ENCODE measurements around the gene TNFSF8.

DNA sequence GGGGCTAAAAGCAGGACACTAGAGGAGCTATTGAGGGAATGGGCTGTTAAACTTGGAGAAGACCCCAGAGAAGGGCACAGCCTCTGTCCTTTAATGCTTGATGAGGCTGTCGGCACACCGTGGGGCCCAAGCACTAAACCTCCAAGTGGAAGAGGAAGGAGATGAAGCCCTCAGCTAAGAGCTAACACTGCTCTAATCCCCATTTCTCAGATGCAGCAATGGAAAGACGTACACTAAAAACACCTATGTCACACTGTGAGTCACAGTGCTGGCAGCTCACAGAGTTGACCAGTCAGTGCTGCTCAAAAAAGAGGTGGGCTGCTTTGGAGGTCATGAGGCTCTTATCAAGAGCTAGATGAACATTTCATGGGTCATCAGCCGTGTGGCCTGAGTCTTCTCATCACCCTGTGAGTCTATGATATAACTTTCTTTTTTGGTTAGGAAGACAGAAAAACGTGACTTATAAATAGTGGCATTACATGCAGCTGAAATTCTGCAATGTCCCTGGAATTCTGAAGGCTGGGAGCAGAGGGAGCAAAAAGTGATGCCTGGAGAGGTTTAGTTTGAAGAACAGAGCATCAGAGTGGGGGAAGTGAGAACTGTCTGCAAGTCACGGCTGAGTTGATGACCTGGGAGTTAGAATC is 21.5 kb downstream of the TNFSF8 start:
- TF ChIP-seq ZNF510 (tag by site-specific recombination; IDR thresholded peaks at IDR 0.05; ENCODE audit: insufficient replicate concordance) (no peak), ZNF366 (tag by site-specific recombination; conservative IDR thresholded peaks at IDR 0.05) (no peak), PRDM10 (tag by site-specific recombination; IDR thresholded peaks at IDR 0.05) (no peak), REST (tag by site-specific recombination; IDR thresholded peaks at IDR 0.05) (no peak), ZNF184 (tag by site-specific recombination; IDR thresholded peaks at IDR 0.05) (no peak), ZNF747 (tag by site-specific recombination; IDR thresholded peaks at IDR 0.05) (no peak)
